HEK293 (cell line): Measurements from ENCODE around the gene GAS2L3.

Experiments used
- CTCF ChIA-PET: fragments of 350-600 bp; formaldehyde crosslinking; extraction: SDS; loops from one replicate; lab custom pipeline; 2021; ENCODE audit warnings: antibody characterized with exemption; lab: Yijun Ruan, JAX
- POLR2A ChIA-PET: fragments of 300-600 bp; formaldehyde crosslinking; extraction: SDS; loops from one replicate; lab custom pipeline; 2020; ENCODE audit warnings: antibody characterized with exemption, inconsistent platforms; lab: Yijun Ruan, JAX
- H3K27ac ChIP-seq: fragments of 200-500 bp; sonication (Bioruptor generic); 2 replicates; pipeline ENCODE4 v1.5.1; 2014; ENCODE audit warnings: low read depth, low read length, control low read depth, inconsistent platforms; ENCODE audit errors: extremely low read depth
- H3K36me3 ChIP-seq, 2 experiments: fragments of 200-500 bp in 1 of 2; sonication (Bioruptor generic) in 1 of 2; 1 replicate in 1 of 2; 2 replicates in 1 of 2; pipeline ENCODE4 v1.5.1; 2014 to 2017; ENCODE audit warnings: inconsistent platforms in 2 of 2, low read length in 2 of 2; ENCODE audit not compliant: control insufficient read depth in 2 of 2, insufficient read depth in 1 of 2
- H3K4me1 ChIP-seq: fragments of 200-500 bp; sonication (Bioruptor generic); 2 replicates; pipeline ENCODE4 v1.5.1; 2014; ENCODE audit warnings: mild to moderate bottlenecking, low read length, inconsistent platforms; ENCODE audit not compliant: control insufficient read depth, insufficient read depth
- H3K4me3 ChIP-seq: 2 replicates; pipeline ENCODE4 v1.5.1; 2011; ENCODE audit warnings: low read depth, mild to moderate bottlenecking, control low read depth, low read length, moderate library complexity
- H3K9me3 ChIP-seq: fragments of 200-500 bp; sonication (Bioruptor generic); 2 replicates; pipeline ENCODE4 v1.5.1; 2014; ENCODE audit warnings: low read depth, low read length, inconsistent platforms; ENCODE audit not compliant: control insufficient read depth, insufficient read depth
- HOXC10 ChIP-seq: sonication (generic); formaldehyde crosslinking; IDR thresholded peaks from 2 replicates; pipeline ENCODE4 v1.8.1; 2023; ENCODE audit warnings: mild to moderate bottlenecking, missing genetic modification reagents
- HOXD13 ChIP-seq: sonication (generic); formaldehyde crosslinking; IDR thresholded peaks from 2 replicates; pipeline ENCODE4 v1.8.0; 2022; ENCODE audit warnings: missing genetic modification reagents, borderline replicate concordance
- INSM2 ChIP-seq: fragments of 450-650 bp; formaldehyde crosslinking; IDR thresholded peaks from 2 replicates; pipeline ENCODE4 v1.5.1; 2016; ENCODE audit warnings: missing biosample characterization, missing genetic modification characterization
- KLF8 ChIP-seq: fragments of 450-650 bp; formaldehyde crosslinking; IDR thresholded peaks from 2 replicates; pipeline ENCODE4 v1.5.1; 2016; ENCODE audit warnings: missing biosample characterization, missing genetic modification characterization
- MYNN ChIP-seq: fragments of 450-650 bp; formaldehyde crosslinking; IDR thresholded peaks from 2 replicates; pipeline ENCODE4 v1.5.1; 2016; ENCODE audit warnings: missing biosample characterization, missing genetic modification characterization, borderline replicate concordance
- PATZ1 ChIP-seq: fragments of 450-650 bp; formaldehyde crosslinking; IDR thresholded peaks from 2 replicates; pipeline ENCODE4 v1.5.1; 2016; ENCODE audit warnings: missing biosample characterization, missing genetic modification characterization
- TRIM28 ChIP-seq: IDR thresholded peaks from 2 replicates; pipeline ENCODE4 v1.6.1; 2011; ENCODE audit warnings: low read length, control low read depth, borderline replicate concordance
- ZFHX2 ChIP-seq: fragments of 450-650 bp; formaldehyde crosslinking; conservative IDR thresholded peaks from 2 replicates; pipeline ENCODE4 v1.5.1; 2016; ENCODE audit warnings: missing biosample characterization, missing genetic modification characterization
- ZNF112 ChIP-seq: fragments of 450-650 bp; formaldehyde crosslinking; IDR thresholded peaks from 2 replicates; pipeline ENCODE4 v1.5.0; 2017; ENCODE audit warnings: missing biosample characterization, missing genetic modification characterization
- ZNF16 ChIP-seq: fragments of 450-650 bp; formaldehyde crosslinking; IDR thresholded peaks from 2 replicates; pipeline ENCODE4 v1.5.1; 2016; ENCODE audit warnings: low read depth, missing biosample characterization, missing genetic modification characterization
- ZNF366 ChIP-seq: fragments of 450-650 bp; formaldehyde crosslinking; conservative IDR thresholded peaks from 2 replicates; pipeline ENCODE4 v1.5.1; 2016; ENCODE audit warnings: missing biosample characterization, missing genetic modification characterization
- ZNF391 ChIP-seq: fragments of 450-650 bp; formaldehyde crosslinking; IDR thresholded peaks from 2 replicates; pipeline ENCODE4 v1.5.1; 2016; ENCODE audit warnings: low read depth, missing biosample characterization, missing genetic modification characterization, borderline replicate concordance
- ZNF416 ChIP-seq: fragments of 450-650 bp; formaldehyde crosslinking; IDR thresholded peaks from 2 replicates; pipeline ENCODE4 v1.5.1; 2016; ENCODE audit warnings: missing biosample characterization, missing genetic modification characterization
- ZNF426 ChIP-seq: fragments of 450-650 bp; formaldehyde crosslinking; IDR thresholded peaks from 2 replicates; pipeline ENCODE4 v1.5.1; 2017; ENCODE audit warnings: missing biosample characterization, missing genetic modification characterization, mild to moderate bottlenecking, inconsistent platforms, moderate library complexity
- ZNF449 ChIP-seq: fragments of 450-650 bp; formaldehyde crosslinking; IDR thresholded peaks from 2 replicates; pipeline ENCODE4 v1.5.1; 2017; ENCODE audit warnings: missing biosample characterization, mild to moderate bottlenecking, missing genetic modification characterization, moderate library complexity
- ZNF501 ChIP-seq: fragments of 450-650 bp; formaldehyde crosslinking; IDR thresholded peaks from 2 replicates; pipeline ENCODE4 v1.5.1; 2016; ENCODE audit warnings: missing biosample characterization, missing genetic modification characterization
- ZNF571 ChIP-seq: fragments of 450-650 bp; formaldehyde crosslinking; IDR thresholded peaks from 2 replicates; pipeline ENCODE4 v1.5.0; 2017; ENCODE audit warnings: missing biosample characterization, missing genetic modification characterization
- ZNF670 ChIP-seq: fragments of 450-650 bp; formaldehyde crosslinking; IDR thresholded peaks from 2 replicates; pipeline ENCODE4 v1.5.1; 2016; ENCODE audit warnings: missing biosample characterization, missing genetic modification characterization, low read depth
- ZNF791 ChIP-seq: fragments of 450-650 bp; formaldehyde crosslinking; IDR thresholded peaks from 2 replicates; pipeline ENCODE4 v1.5.1; 2016; ENCODE audit warnings: missing biosample characterization, missing genetic modification characterization

GAS2L3 gene

GRCh38 chr12:100529756-100530350, 43.6 kb upstream of the GAS2L3 start:
- Histone ChIP-seq H3K36me3 (no peaks in the 10 kb centered on the region), H3K27ac (no peak overlapping the region), H3K4me1 (no peaks in the 10 kb centered on the region), H3K9me3 (no peaks in the 10 kb centered on the region), H3K4me3 (no peak overlapping the region)
- POLR2A ChIA-PET = no interaction called here
- TF ChIP-seq TRIM28 (no peak), KLF8 (tag by site-specific recombination) (no peak), ZNF426 (tag by site-specific recombination) (no peak), ZNF366 (tag by site-specific recombination) (no peak), ZNF501 (no peak), MYNN (tag by site-specific recombination) (no peak), ZNF449 (tag by site-specific recombination) (no peak), HOXD13 (no peak), ZNF416 (tag by site-specific recombination) (no peak), ZNF670 (no peak), ZNF391 (tag by site-specific recombination) (no peak), ZNF571 (tag by site-specific recombination) (no peak), ZNF112 (no peak), PATZ1 (no peak)
- CTCF ChIA-PET = interaction anchor here (0.7 to 1.4 kb wide), 2 partner anchors 24 to 1497 kb away, joined by 3 to 9 read pairs; no protein-coding TSS in a partner anchor

- no peaks in the 10 kb centered on the region for H3K4me1 ChIP-seq
- H3K4me3 ChIP-seq = no peak overlapping the region
- no peaks in the 10 kb centered on the region for H3K36me3 ChIP-seq
- TF ChIP-seq ZFHX2 (tag by site-specific recombination) (no peak), ZNF791 (tag by site-specific recombination) (no peak), ZNF571 (tag by site-specific recombination) (no peak), ZNF16 (tag by site-specific recombination) (no peak), ZNF501 (no peak), HOXC10 (CRISPR knock-in tag) (no peak), INSM2 (tag by site-specific recombination) (no peak)
- TF ChIP-seq, all 188 proteins: peak for 0
- POLR2A ChIA-PET = no interaction called here
- Histone ChIP-seq H3K9me3 (no peaks in the 10 kb centered on the region), H3K27ac (no peak overlapping the region)
- CTCF ChIA-PET = interaction anchor here (0.5 kb wide), 1 partner anchor 658 kb away, joined by 3 read pairs; no protein-coding TSS in a partner anchor
Measured at GRCh38 chr12:100533376-100533775, 40.1 kb upstream of the GAS2L3 start.
